Panc1 (cell line): Measurements from ENCODE around the gene CLPSL2.

Experiments used
- CTCF ChIP-seq: fragments of 450-650 bp; IDR thresholded peaks from 2 replicates; pipeline ENCODE4 v1.5.1; 2017; ENCODE audit warnings: mild to moderate bottlenecking
- POLR2AphosphoS5 ChIP-seq: IDR thresholded peaks from 2 replicates; pipeline ENCODE4 v1.6.1; 2012; ENCODE audit warnings: mild to moderate bottlenecking, low read depth, low read length, moderate library complexity
- TCF7L2 ChIP-seq: IDR thresholded peaks from 2 replicates; pipeline ENCODE4 v1.6.1; 2011; ENCODE audit warnings: mild to moderate bottlenecking, low read depth, low read length, inconsistent platforms
- TF ChIP-seq, protein P1 (sequence below), 2 experiments: IDR thresholded peaks; 2 replicates each; pipeline ENCODE4 v1.6.1; 2011 to 2012; ENCODE audit warnings: low read depth in 2 of 2, control low read depth in 1 of 2, low read length in 1 of 2, mild to moderate bottlenecking in 1 of 2, moderate library complexity in 1 of 2; ENCODE audit not compliant: insufficient read depth in 1 of 2

GRCh38 chr6:35786810-35787209 is 10.4 kb downstream of the CLPSL2 start:
- TF ChIP-seq POLR2AphosphoS5 (no peak), CTCF (no peak), TCF7L2 (no peak)
- TF ChIP-seq, protein P1, sequence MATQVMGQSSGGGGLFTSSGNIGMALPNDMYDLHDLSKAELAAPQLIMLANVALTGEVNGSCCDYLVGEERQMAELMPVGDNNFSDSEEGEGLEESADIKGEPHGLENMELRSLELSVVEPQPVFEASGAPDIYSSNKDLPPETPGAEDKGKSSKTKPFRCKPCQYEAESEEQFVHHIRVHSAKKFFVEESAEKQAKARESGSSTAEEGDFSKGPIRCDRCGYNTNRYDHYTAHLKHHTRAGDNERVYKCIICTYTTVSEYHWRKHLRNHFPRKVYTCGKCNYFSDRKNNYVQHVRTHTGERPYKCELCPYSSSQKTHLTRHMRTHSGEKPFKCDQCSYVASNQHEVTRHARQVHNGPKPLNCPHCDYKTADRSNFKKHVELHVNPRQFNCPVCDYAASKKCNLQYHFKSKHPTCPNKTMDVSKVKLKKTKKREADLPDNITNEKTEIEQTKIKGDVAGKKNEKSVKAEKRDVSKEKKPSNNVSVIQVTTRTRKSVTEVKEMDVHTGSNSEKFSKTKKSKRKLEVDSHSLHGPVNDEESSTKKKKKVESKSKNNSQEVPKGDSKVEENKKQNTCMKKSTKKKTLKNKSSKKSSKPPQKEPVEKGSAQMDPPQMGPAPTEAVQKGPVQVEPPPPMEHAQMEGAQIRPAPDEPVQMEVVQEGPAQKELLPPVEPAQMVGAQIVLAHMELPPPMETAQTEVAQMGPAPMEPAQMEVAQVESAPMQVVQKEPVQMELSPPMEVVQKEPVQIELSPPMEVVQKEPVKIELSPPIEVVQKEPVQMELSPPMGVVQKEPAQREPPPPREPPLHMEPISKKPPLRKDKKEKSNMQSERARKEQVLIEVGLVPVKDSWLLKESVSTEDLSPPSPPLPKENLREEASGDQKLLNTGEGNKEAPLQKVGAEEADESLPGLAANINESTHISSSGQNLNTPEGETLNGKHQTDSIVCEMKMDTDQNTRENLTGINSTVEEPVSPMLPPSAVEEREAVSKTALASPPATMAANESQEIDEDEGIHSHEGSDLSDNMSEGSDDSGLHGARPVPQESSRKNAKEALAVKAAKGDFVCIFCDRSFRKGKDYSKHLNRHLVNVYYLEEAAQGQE (IDR thresholded peaks at IDR 0.05; ENCODE audit: insufficient read depth in 1 of 2, low read depth in 2 of 2, low read length in 1 of 2): no peak
